ENCODE data around the gene CEP192.

CEP192 gene

GRCh38 chr18:13101659-13102197 is 110.6 kb downstream of the CEP192 start:
- no peak for DNase-seq

- no peak for DNase-seq
Observed at GRCh38 chr18:13103366-13103765, 112.2 kb downstream of the CEP192 start.

GRCh38 chr18:13105059-13105458 is 113.9 kb downstream of the CEP192 start:
- no peak for DNase-seq

GRCh38 chr18:13107074-13107473 is 115.9 kb downstream of the CEP192 start:
- no peak for DNase-seq

- DNase-seq = no peak
Observed at GRCh38 chr18:13108330-13108729, 117.2 kb downstream of the CEP192 start.

- no peak for DNase-seq
Observed at GRCh38 chr18:13110559-13110958, 119.4 kb downstream of the CEP192 start.

GRCh38 chr18:13112982-13113381 is 121.8 kb downstream of the CEP192 start:
- no peak for DNase-seq

GRCh38 chr18:13120255-13120654 is 129.1 kb downstream of the CEP192 start:
- no peak for DNase-seq

- no peak for DNase-seq
Observed at GRCh38 chr18:13120983-13121441, 129.8 kb downstream of the CEP192 start.

GRCh38 chr18:13124411-13124810 is 133.2 kb downstream of the CEP192 start:
- no peak for DNase-seq

- no peak for DNase-seq
Observed at GRCh38 chr18:13125191-13125590, 134.0 kb downstream of the CEP192 start.

GRCh38 chr18:13126966-13127598 is 135.9 kb downstream of the CEP192 start:
- DNase-seq = no peak

- no peak for DNase-seq
Observed at GRCh38 chr18:13131283-13131682, 140.1 kb downstream of the CEP192 start.

GRCh38 chr18:13134551-13135401 is 143.6 kb downstream of the CEP192 start:
- no peak for DNase-seq

GRCh38 chr18:13136056-13136903 is 145.1 kb downstream of the CEP192 start:
- no peak for DNase-seq

- peak in 1 of 2 experiments; percentile 4 for DNase-seq
Observed at GRCh38 chr18:13136904-13137669, 145.9 kb downstream of the CEP192 start.

GRCh38 chr18:13137670-13138419 is 146.7 kb downstream of the CEP192 start:
- DNase-seq = peak; percentile 50 to 55

- DNase-seq = no peak
Observed at GRCh38 chr18:13138420-13139139, 147.4 kb downstream of the CEP192 start.

- DNase-seq = no peak
Observed at GRCh38 chr18:13139885-13140450, 148.8 kb downstream of the CEP192 start.

GRCh38 chr18:13141209-13141608 is 150.0 kb downstream of the CEP192 start:
- DNase-seq = no peak

Data from activated CD4-positive, alpha-beta T cell treated with anti-CD3 and anti-CD28 coated beads, Interleukin-2, amount 50 U/mL, for 4 hours (primary cell).